Prostate gland (tissue), 2 donors: ENCODE data around the gene CDH22.

Experiments used
- POLR2A ChIP-seq: fragments of 450-650 bp; IDR thresholded peaks from one replicate; pipeline ENCODE4 v1.6.1; 2016; ENCODE audit warnings: antibody characterized with exemption, mild to moderate bottlenecking
- TF ChIP-seq, protein P1 (sequence below), 4 experiments: fragments of 200-600 bp in 2 of 4; fragments of 450-650 bp in 2 of 4; sonication (generic) in 2 of 4; IDR thresholded peaks; 1 replicate in 3 of 4; 2 replicates in 1 of 4; pipeline ENCODE4 v1.5.1; 2016 to 2019; ENCODE audit warnings: antibody characterized with exemption in 4 of 4, mild to moderate bottlenecking in 2 of 4, moderate library complexity in 2 of 4

DNA sequence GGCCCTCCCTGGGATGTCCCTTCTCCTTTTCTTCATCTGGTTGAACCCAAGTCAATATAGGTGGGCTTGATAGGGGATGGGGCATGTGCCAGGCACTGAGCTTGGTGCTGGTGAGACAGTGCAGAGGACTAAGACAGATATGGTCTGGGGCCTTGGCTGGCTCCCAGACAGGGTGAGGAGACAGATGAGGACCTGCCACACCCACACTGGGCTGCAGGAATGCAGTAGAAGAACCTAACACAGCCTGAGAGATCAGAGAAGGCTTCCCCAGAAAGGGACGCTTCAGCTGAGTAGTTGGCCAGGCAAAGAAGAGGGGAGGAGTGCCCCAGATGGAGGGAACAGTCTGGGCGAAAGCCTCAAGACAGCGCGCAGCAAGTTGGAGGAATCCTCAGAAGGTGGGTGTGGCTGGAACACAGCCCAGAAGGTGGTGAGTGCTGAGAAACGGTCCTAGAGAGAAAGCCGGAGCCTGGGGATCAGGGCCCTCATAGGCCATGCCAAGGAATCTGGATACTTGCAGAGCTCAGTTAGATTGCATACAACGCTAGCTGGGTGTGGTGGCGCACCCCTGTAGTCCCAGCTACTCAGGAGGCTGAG lies 163.8 kb downstream of the CDH22 start:
- TF ChIP-seq, protein P1, sequence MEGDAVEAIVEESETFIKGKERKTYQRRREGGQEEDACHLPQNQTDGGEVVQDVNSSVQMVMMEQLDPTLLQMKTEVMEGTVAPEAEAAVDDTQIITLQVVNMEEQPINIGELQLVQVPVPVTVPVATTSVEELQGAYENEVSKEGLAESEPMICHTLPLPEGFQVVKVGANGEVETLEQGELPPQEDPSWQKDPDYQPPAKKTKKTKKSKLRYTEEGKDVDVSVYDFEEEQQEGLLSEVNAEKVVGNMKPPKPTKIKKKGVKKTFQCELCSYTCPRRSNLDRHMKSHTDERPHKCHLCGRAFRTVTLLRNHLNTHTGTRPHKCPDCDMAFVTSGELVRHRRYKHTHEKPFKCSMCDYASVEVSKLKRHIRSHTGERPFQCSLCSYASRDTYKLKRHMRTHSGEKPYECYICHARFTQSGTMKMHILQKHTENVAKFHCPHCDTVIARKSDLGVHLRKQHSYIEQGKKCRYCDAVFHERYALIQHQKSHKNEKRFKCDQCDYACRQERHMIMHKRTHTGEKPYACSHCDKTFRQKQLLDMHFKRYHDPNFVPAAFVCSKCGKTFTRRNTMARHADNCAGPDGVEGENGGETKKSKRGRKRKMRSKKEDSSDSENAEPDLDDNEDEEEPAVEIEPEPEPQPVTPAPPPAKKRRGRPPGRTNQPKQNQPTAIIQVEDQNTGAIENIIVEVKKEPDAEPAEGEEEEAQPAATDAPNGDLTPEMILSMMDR (IDR thresholded peaks at IDR 0.05) = no peak
- no peak for TF ChIP-seq POLR2A
